HG03565 (cell line): Measurements from ENCODE around the gene FIGN.

Source experiments
- ATAC-seq: cut with Tn5 transposase; IDR thresholded peaks from one replicate; pipeline ENCODE4 v1.9.1; 2021; ENCODE audit warnings: mild to moderate bottlenecking, moderate library complexity; ENCODE audit not compliant: unreplicated experiment

The FIGN gene

GRCh38 chr2:163626208-163626607 is 109.6 kb downstream of the FIGN start:
- ATAC-seq, result no peak

DNA sequence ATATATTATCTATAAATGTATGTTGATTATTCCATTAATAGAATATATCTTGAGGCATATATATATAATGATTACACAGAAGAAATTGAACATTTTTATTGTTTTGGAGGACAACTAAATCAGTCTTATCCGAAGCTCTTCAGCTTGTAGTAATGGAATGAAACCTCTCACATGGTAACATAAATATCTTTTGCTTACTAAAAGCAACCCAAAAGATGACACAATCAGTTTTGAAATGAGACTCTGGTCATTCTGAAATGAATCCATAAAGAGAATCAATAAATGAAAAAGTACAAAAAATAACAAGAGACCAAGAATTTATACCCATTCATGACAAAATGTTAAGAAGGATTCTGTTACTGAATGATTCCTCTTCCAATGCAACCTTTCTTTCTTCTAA is 110.2 kb downstream of the FIGN start:
- peak; percentile 71 for ATAC-seq

DNA sequence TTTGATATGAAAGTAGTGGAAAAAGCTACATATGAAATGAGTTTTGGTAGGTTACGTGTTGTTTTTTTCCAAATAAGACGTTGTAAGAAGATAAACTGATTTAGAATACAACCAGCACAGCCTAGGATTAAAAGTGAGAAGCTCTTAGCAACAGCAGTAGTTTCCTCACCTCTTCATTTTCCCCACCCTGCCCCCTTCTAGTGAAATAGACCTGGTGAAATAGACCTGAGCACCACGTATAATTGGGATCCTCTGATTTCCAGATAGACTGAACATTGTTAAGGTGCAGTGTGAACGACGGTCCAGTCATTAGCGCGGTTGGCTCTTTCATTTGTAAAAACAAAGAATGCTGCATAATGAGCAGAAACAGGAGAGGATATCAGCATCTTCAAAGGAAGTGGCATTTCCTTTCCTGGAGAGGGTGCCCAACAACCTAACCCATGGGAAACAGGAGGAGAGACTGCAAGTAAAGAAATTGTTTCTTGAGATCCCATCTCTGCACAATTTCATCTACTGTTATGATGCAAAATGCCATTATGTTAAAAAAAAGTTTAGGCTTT is 114.3 kb downstream of the FIGN start:
- no peak for ATAC-seq

- no peak for ATAC-seq
Observed at GRCh38 chr2:163617517-163617916, 118.3 kb downstream of the FIGN start.

GRCh38 chr2:163613266-163613731 is 122.5 kb downstream of the FIGN start:
- no peak for ATAC-seq

DNA sequence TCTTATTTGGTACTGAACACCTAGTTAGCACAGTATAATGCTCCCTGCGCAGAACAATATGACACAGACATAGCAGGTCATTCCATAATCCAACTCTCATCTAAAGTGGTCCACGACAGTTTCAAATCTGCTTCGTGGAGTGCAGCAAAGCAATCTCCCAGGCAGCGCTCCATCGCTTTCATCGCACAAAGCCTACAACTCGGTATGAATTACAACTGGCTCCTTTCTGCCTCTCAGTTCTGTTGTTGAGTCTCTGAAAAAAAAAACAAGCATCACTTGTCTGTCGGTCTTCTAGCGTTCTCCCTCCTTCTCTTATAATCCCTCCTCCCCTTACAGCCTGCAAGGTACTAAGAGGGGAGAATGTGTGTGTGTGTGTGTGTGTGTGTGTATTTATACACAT is 123.5 kb downstream of the FIGN start:
- ATAC-seq, result no peak

DNA sequence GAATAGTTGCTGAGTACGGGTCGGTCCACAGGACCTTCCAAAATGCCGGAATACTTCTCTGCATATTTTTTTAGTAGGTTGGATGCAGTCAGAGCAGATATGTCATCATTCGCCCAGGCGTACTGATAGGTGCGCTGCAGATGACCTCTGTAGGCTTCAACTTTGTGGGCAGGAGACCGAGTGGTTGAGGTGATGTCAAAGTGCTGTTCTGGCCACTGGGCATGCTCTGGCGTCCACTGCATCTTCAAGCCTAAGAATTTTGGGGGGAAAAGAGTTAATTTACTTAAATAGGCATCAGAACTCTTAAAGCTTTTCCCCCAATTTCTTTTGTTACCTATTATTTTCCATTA is 124.3 kb downstream of the FIGN start:
- no peak for ATAC-seq

DNA sequence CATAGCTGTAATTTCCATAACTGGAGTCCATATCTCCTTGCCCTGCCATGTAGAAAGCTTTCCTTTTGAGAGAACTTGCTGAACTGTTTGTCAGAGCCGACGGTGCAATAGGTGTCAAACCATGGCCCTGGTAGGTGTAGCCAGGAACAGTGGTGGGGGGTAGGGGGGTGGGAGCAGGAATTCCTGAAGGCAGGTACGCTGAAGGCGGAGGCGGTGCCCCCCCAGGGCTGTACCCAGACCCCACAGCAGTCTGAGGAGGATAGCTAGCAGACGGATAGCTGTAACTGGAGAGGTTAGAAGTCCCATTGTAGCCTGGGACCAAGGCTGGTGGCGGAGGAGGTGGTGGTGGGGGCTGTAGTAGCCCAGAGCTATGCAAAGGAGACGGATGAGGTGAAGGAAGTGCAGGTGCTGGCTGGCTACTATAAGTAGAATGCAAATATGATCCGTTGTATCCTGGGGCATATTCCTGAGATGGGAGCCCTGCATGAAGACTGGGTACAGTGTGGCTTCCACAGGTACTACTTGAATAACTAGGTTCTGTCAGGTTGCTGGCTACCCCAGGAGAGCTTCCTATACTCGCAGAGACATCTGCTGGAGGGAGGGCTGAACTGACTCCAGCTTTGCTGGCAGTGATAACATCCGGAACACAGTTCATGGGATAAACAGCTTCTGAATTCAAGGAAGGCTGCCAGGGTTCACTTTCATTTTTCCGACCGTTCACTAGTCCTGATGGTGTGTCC is 124.8 kb downstream of the FIGN start:
- no peak for ATAC-seq

- ATAC-seq, result no peak
Observed at GRCh38 chr2:163607630-163608029, 128.2 kb downstream of the FIGN start.

GRCh38 chr2:163606878-163607277 is 128.9 kb downstream of the FIGN start:
- ATAC-seq, result no peak

GRCh38 chr2:163605779-163606178 is 130.0 kb downstream of the FIGN start:
- no peak for ATAC-seq

GRCh38 chr2:163604941-163605555 is 130.8 kb downstream of the FIGN start:
- no peak for ATAC-seq

- no peak for ATAC-seq
Observed at GRCh38 chr2:163602196-163602595, 133.6 kb downstream of the FIGN start.

- ATAC-seq, result no peak
Observed at GRCh38 chr2:163601377-163601776, 134.4 kb downstream of the FIGN start.

- ATAC-seq, result no peak
Observed at GRCh38 chr2:163600801-163601200, 135.0 kb downstream of the FIGN start.

GRCh38 chr2:163595028-163595427 is 140.8 kb downstream of the FIGN start:
- ATAC-seq, result no peak

GRCh38 chr2:163594497-163594896 is 141.3 kb downstream of the FIGN start:
- no peak for ATAC-seq

GRCh38 chr2:163593982-163594381 is 141.8 kb downstream of the FIGN start:
- no peak for ATAC-seq

DNA sequence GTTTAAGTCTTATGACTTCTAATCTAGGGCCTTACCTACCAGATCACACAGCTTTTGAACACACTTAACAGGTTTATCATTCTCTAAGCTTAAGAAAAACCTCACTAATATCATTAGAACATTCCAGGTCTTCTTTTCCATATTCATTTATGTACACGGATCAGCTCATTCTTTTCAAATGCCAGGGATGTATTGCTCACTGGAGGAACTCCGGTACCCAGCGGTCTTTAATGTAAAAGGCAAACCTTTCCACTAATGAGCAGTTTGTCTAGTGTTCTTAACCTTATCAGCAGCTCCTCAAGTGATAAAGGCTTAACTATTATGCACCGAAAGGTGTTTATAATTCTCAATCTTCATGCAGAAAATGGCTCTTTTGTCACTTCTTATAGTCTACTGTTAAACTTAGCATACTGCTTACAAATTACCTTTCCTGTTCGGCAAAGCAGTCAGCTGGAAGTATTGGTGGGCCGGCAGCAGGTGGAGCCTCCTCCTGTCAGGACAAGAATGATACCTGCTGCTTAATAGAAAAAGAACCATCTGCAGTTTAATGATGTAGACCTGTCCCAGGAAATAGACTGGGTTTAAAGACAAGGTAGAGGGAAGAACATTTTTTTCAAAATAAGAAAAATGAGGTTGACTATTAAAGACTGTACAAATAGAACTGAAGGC is 142.7 kb downstream of the FIGN start:
- no peak for ATAC-seq

DNA sequence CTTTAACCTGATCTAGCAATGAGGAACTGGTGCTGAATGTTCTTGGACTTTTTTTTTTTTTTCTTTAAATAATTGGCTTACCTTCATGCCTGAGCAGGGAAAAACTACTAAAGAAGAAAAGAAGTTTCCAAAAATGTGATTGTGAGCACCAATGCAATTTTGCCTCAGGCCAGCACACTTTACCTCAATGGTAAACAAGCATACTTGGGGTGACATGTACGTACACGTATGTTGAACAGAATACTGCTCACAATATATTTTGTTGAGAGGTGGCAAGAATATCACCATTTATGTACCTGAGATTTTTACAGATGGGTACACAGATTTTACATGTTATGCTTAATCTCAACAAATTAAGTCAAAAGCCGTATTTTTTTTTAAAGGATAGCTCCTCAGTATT is 144.3 kb downstream of the FIGN start:
- ATAC-seq, result no peak

DNA sequence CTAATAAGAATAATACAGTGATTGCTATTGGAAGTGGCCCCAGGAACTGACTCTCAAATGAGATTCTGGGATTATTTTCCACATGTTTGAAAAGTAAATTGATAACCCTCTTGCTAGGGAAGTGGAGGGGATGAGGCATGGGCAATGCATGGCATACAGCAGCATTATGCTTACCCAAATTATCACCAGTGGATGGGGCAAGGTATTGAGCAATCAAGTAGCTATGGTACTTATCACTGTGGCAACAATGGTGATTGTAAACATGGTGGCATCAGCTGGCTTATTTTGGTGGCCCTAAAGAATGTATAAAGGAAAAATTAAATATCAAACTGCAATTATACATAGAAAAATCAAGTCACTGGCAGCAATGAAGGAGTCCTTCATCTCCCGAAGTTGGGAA is 155.1 kb downstream of the FIGN start:
- ATAC-seq, result no peak

DNA sequence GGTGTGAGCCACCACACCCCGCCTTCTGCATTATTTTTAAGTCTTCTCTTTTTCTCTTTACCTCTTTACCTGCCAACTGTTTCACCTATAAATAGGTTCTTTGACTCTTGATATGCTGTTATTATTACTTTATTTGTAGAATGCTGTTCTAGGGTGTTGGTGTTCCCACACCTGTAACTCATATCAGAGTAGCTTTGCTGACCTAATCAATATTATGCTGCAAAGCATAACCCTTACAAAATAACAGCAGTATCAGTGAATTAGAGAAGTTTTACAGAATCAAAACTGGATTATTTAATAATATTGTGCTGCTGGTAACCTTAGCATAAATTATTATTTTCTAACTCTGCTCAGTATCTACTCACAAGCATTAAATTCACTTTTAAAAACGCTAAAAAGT is 161.5 kb downstream of the FIGN start:
- ATAC-seq, result no peak
